IMR-90 (cell line): Measurements from ENCODE around the gene SH3GL2. TPM values are rescaled to one million over a fixed set of nuclear protein-coding genes. Genes with fewer than 3 reads are reported as not detected.

Experiments used
- ATAC-seq: fragments of 200-7000 bp; cut with Tn5 transposase; 2 replicates; pipeline ENCODE4 v1.9.1; 2020; ENCODE audit warnings: low read depth, mild to moderate bottlenecking, moderate library complexity
- BruUV-seq: library from RNA; stranded (reverse); fragments of 400-500 nt; replicated peaks from 2 replicates; lab custom pipeline; 2021; lab: Mats Ljungman, UMichigan
- CTCF ChIA-PET: fragments of 300-600 bp; formaldehyde crosslinking; extraction: SDS; loops from one replicate; lab custom pipeline; 2021; ENCODE audit warnings: antibody characterized with exemption; lab: Yijun Ruan, JAX
- POLR2A ChIA-PET: fragments of 300-600 bp; sonication (Branson Sonifier 250); formaldehyde crosslinking; loops from one replicate; lab custom pipeline; 2022; ENCODE audit warnings: antibody characterized with exemption; ENCODE audit not compliant: unreplicated experiment; lab: Charles Lee
- DNase-seq: peaks from one replicate; pipeline ENCODE4 v3.0.0; 2013
- H2AFZ ChIP-seq: replicated peaks from 2 replicates; pipeline ENCODE3; 2013; ENCODE audit warnings: low read length, mild to moderate bottlenecking; ENCODE audit not compliant: poor library complexity
- H2AK5ac ChIP-seq: 2 replicates; pipeline ENCODE4 v1.6.1; 2013; ENCODE audit warnings: low read depth, low read length, inconsistent platforms
- H2AK9ac ChIP-seq: replicated peaks from 2 replicates; pipeline ENCODE3; 2013; ENCODE audit warnings: mild to moderate bottlenecking, low read depth, low read length, moderate library complexity; ENCODE audit not compliant: poor library complexity
- H2BK120ac ChIP-seq: 2 replicates; pipeline ENCODE4 v1.6.1; 2013; ENCODE audit warnings: low read depth, low read length, inconsistent platforms
- H2BK15ac ChIP-seq: 3 replicates; pipeline ENCODE4 v1.6.1; 2013; ENCODE audit warnings: low read depth, low read length, inconsistent platforms
- H2BK20ac ChIP-seq: 2 replicates; pipeline ENCODE4 v1.6.1; 2013; ENCODE audit warnings: low read depth, mild to moderate bottlenecking, inconsistent platforms, low read length, moderate library complexity
- H2BK5ac ChIP-seq: 2 replicates; pipeline ENCODE4 v1.6.1; 2013; ENCODE audit warnings: mild to moderate bottlenecking, low read depth, low read length, inconsistent platforms; ENCODE audit not compliant: poor library complexity, severe bottlenecking
- H3K14ac ChIP-seq: replicated peaks from 2 replicates; pipeline ENCODE4 v1.6.1; 2013; ENCODE audit warnings: low read depth, low read length, inconsistent platforms
- H3K18ac ChIP-seq: 2 replicates; pipeline ENCODE4 v1.6.1; 2013; ENCODE audit warnings: low read depth, low read length, control low read depth
- H3K23ac ChIP-seq: 2 replicates; pipeline ENCODE4 v1.6.1; 2013; ENCODE audit warnings: low read depth, low read length, inconsistent platforms
- H3K27ac ChIP-seq: 2 replicates; pipeline ENCODE4 v1.5.1; 2013; ENCODE audit warnings: mild to moderate bottlenecking, control low read depth, low read length; ENCODE audit not compliant: insufficient read depth
- H3K27me3 ChIP-seq: 2 replicates; pipeline ENCODE4 v1.6.1; 2013; ENCODE audit warnings: low read length; ENCODE audit not compliant: control insufficient read depth, insufficient read depth
- H3K36me3 ChIP-seq: 2 replicates; pipeline ENCODE4 v1.6.1; 2013; ENCODE audit warnings: low read length, mixed read lengths; ENCODE audit not compliant: control insufficient read depth, insufficient read depth
- H3K4ac ChIP-seq: 2 replicates; pipeline ENCODE4 v1.6.1; 2013; ENCODE audit warnings: low read depth, low read length, inconsistent platforms
- H3K4me1 ChIP-seq: 2 replicates; pipeline ENCODE4 v1.6.1; 2013; ENCODE audit warnings: low read length, mixed read lengths; ENCODE audit not compliant: control insufficient read depth, insufficient read depth
- H3K4me2 ChIP-seq: 2 replicates; pipeline ENCODE4 v1.6.1; 2013; ENCODE audit warnings: low read depth, mild to moderate bottlenecking, control low read depth, low read length, moderate library complexity
- H3K4me3 ChIP-seq: 2 replicates; pipeline ENCODE4 v1.5.1; 2013; ENCODE audit warnings: low read depth, mild to moderate bottlenecking, control low read depth, low read length, moderate library complexity; ENCODE audit not compliant: insufficient read depth
- H3K56ac ChIP-seq: 2 replicates; pipeline ENCODE4 v1.6.1; 2013; ENCODE audit warnings: low read length, inconsistent platforms; ENCODE audit not compliant: insufficient read depth; ENCODE audit errors: extremely low read depth
- H3K79me1 ChIP-seq, 2 experiments: 2 replicates each; pipeline ENCODE4 v1.6.1; 2013; ENCODE audit warnings: low read length in 2 of 2, inconsistent platforms in 1 of 2, low read depth in 1 of 2
- H3K9ac ChIP-seq: 2 replicates; pipeline ENCODE4 v1.6.1; 2013; ENCODE audit warnings: low read depth, low read length, control low read depth
- H3K9me1 ChIP-seq: 2 replicates; pipeline ENCODE4 v1.6.1; 2013; ENCODE audit warnings: low read length, inconsistent platforms; ENCODE audit not compliant: insufficient read depth
- H3K9me3 ChIP-seq: 2 replicates; pipeline ENCODE4 v1.6.1; 2013; ENCODE audit warnings: low read length; ENCODE audit not compliant: control insufficient read depth, insufficient read depth
- H4K20me1 ChIP-seq: 2 replicates; pipeline ENCODE4 v1.6.1; 2013; ENCODE audit warnings: low read length, inconsistent platforms; ENCODE audit not compliant: insufficient read depth
- H4K5ac ChIP-seq: 2 replicates; pipeline ENCODE4 v1.6.1; 2013; ENCODE audit warnings: mild to moderate bottlenecking, low read depth, low read length, control low read depth
- H4K8ac ChIP-seq, 2 experiments: 2 replicates each; pipeline ENCODE4 v1.6.1; 2013; ENCODE audit warnings: low read depth in 2 of 2, low read length in 2 of 2, control low read depth in 1 of 2, inconsistent platforms in 1 of 2
- H4K91ac ChIP-seq: 2 replicates; pipeline ENCODE4 v1.6.1; 2013; ENCODE audit warnings: low read depth, low read length, inconsistent platforms; ENCODE audit not compliant: insufficient read depth
- MXI1 ChIP-seq: IDR thresholded peaks from 2 replicates; pipeline ENCODE4 v1.6.1; 2012; ENCODE audit warnings: low read depth, mild to moderate bottlenecking, low read length, moderate library complexity, borderline replicate concordance
- RCOR1 ChIP-seq: IDR thresholded peaks from 2 replicates; pipeline ENCODE4 v1.6.1; 2012; ENCODE audit warnings: mild to moderate bottlenecking, low read length, improper control_type of control experiment; ENCODE audit not compliant: insufficient replicate concordance
- SMC3 ChIP-seq: fragments of 150-350 bp; IDR thresholded peaks from 2 replicates; pipeline ENCODE4 v1.6.1; 2016; ENCODE audit warnings: low read depth, mild to moderate bottlenecking, antibody characterized with exemption, low read length, moderate library complexity
- WGBS, 2 experiments: methylation state at CpG; one replicate each; pipeline versions ENCODE4 v1.1.5 to v1.1.7; 2013; ENCODE audit warnings: missing lambda C conversion rate in 2 of 2; ENCODE audit not compliant: insufficient read length in 1 of 2; ENCODE audit errors: extremely low coverage in 2 of 2; 5-methylcytosine and 5-hydroxymethylcytosine counted together
- dilution Hi-C: fragments of 300-500 bp; cut with HindIII; formaldehyde crosslinking; loops from one replicate; pipeline ENCODE4 v1.14.3; 2018; ENCODE audit warnings: low sequenced_read_pairs; ENCODE audit not compliant: unreplicated experiment
- in situ Hi-C: fragments of 300-500 bp; cut with MboI; formaldehyde crosslinking; loops from 3 replicates; pipeline ENCODE4 v1.14.3; 2019; ENCODE audit warnings: low sequenced_read_pairs, inconsistent platforms, mixed read lengths
- intact Hi-C: fragments of 100-400 bp; cut with micrococcal nuclease; formaldehyde crosslinking; loops from 2 replicates; pipeline ENCODE4 v1.10.0; 2022
- polyA plus RNA-seq, 3 experiments: library from polyadenylated mRNA; depleted of rRNA; stranded (reverse); fragments of >200 nt; gene quantifications; 2 replicates each; pipeline ENCODE4 v1.2.3, GENCODE V29; 2012; ENCODE audit warnings: low replicate concordance in 1 of 3
- total RNA-seq: library from RNA; depleted of rRNA; stranded (reverse); fragments of >200 nt; gene quantifications from 2 replicates; pipeline ENCODE4 v1.2.3, GENCODE V29; 2012

SH3GL2 gene
- total and polyA plus RNA-seq, 2 of the 4 experiments (the other 2 are of a cell fraction), result under 0.01 to 0.05 TPM

DNA sequence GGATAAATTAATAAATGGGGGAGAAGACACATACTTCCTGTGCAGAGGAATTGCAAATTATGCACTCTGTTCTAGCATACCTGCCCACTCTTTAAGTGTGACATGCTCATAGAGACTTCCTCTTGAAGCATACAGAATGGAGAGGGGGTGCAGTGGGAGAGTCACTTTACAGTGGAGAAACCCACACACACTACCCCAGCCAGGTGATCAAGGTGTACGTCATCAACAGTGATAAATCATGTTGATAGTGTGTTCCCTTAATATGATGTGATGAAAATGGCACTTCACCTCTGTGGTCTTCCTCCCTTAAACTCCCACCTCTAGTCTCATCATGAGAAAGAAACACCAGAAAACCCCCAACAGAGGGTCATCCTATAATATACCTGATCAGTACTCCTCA lies 110.0 kb downstream of the SH3GL2 start:
- WGBS, 2 experiments, result no CpG with 5 or more reads among the region's 1 CpG

More for the DNA sequence above, 110.0 kb downstream of the SH3GL2 start:
- ChIA-PET CTCF (no interaction called here), POLR2A (no interaction called here)
- Histone ChIP-seq H4K8ac (no peak overlapping the region), H2BK120ac (no peak overlapping the region), H3K36me3 (no peaks in the 10 kb centered on the region), H3K9ac (no peak overlapping the region), H4K5ac (no peak overlapping the region), H3K4me2 (no peak overlapping the region), H4K91ac (no peak overlapping the region), H3K79me1 (no peaks in the 10 kb centered on the region), H2BK20ac (no peak overlapping the region), H3K14ac (no peak overlapping the region), H3K56ac (no peak overlapping the region), H3K23ac (no peak overlapping the region), H3K9me3 (no peaks in the 10 kb centered on the region), H4K20me1 (no peaks in the 10 kb centered on the region), H2BK5ac (no peak overlapping the region), H3K27ac (no peak overlapping the region), H3K4me1 (no peaks in the 10 kb centered on the region), H3K9me1 (no peaks in the 10 kb centered on the region), H2BK15ac (no peak overlapping the region), H2AK5ac (no peak overlapping the region), H3K4me3 (no peak overlapping the region), H3K4ac (no peak overlapping the region), H3K18ac (no peak overlapping the region), H2AFZ (no peak overlapping the region), H2AK9ac (no peak overlapping the region), H3K27me3 (no peaks in the 10 kb centered on the region)
- in situ Hi-C loops, result no loop called here
- DNase-seq, result no peak
- no peak for ATAC-seq
- BruUV-seq, result no TSS peak
- dilution Hi-C loops, result no loop called here
- TF ChIP-seq RCOR1, result no peak
- no peak for TF ChIP-seq MXI1
- TF ChIP-seq SMC3, result no peak
- intact Hi-C loops, result no loop called here
